Ramos (cell line): ENCODE data around the gene CD300E.
"Not testable (repeated sequence)": the region's sequence is repeated elsewhere in the genome, so short reads cannot be mapped to it uniquely, and the experiment has no call there.

Experiments
- in situ Hi-C: fragments of 300-500 bp; cut with MboI; formaldehyde crosslinking; loops from one replicate; pipeline ENCODE4 v1.14.3; 2022; ENCODE audit warnings: low sequenced_read_pairs; ENCODE audit not compliant: unreplicated experiment

Gene CD300E

GRCh38 chr17:74636541-74637085 lies 13.1 kb upstream of the CD300E start:
- in situ Hi-C loops: not testable (repeated sequence)

- in situ Hi-C loops: no loop called here
These were observed 11.9 kb upstream of the CD300E start for GRCh38 chr17:74635418-74635817.

- in situ Hi-C loops: no loop called here
These were observed 9.8 kb upstream of the CD300E start for GRCh38 chr17:74633326-74633725.

GRCh38 chr17:74632617-74633016 lies 9.1 kb upstream of the CD300E start:
- in situ Hi-C loops: no loop called here

- in situ Hi-C loops: no loop called here
These were observed 8.2 kb upstream of the CD300E start for GRCh38 chr17:74631468-74632450.

GRCh38 chr17:74630251-74630650 lies 6.7 kb upstream of the CD300E start:
- in situ Hi-C loops: not testable (repeated sequence)

- in situ Hi-C loops: no loop called here
These were observed 2.1 kb upstream of the CD300E start for GRCh38 chr17:74625661-74626060.

- in situ Hi-C loops: no loop called here
These were observed 593 bp upstream of the CD300E start for GRCh38 chr17:74624131-74624530.

GRCh38 chr17:74619077-74619673 lies 4.4 kb downstream of the CD300E start:
- in situ Hi-C loops: no loop called here

GRCh38 chr17:74618451-74618850 lies 5.1 kb downstream of the CD300E start:
- in situ Hi-C loops: no loop called here

- in situ Hi-C loops: no loop called here
These were observed 6.8 kb downstream of the CD300E start for GRCh38 chr17:74616696-74617095.

GRCh38 chr17:74612046-74612445 lies 11.5 kb downstream of the CD300E start:
- in situ Hi-C loops: no loop called here

- in situ Hi-C loops: no loop called here
These were observed 13.4 kb downstream of the CD300E start for GRCh38 chr17:74610108-74610507.

- in situ Hi-C loops: no loop called here
These were observed 15.0 kb downstream of the CD300E start for GRCh38 chr17:74608511-74608910.

GRCh38 chr17:74607221-74607620 lies 16.3 kb downstream of the CD300E start:
- in situ Hi-C loops: no loop called here

GRCh38 chr17:74606050-74606449 lies 17.5 kb downstream of the CD300E start:
- in situ Hi-C loops: no loop called here

GRCh38 chr17:74605361-74605760 lies 18.2 kb downstream of the CD300E start:
- in situ Hi-C loops: no loop called here

- in situ Hi-C loops: no loop called here
These were observed 18.8 kb downstream of the CD300E start for GRCh38 chr17:74604761-74605160.

GRCh38 chr17:74604200-74604599 lies 19.3 kb downstream of the CD300E start:
- in situ Hi-C loops: no loop called here

GRCh38 chr17:74603746-74604145 lies 19.8 kb downstream of the CD300E start:
- in situ Hi-C loops: no loop called here

GRCh38 chr17:74603037-74603635 lies 20.4 kb downstream of the CD300E start:
- in situ Hi-C loops: no loop called here
